ENCODE measurements around the gene CETP. TPM values are rescaled to one million over a fixed set of nuclear protein-coding genes. Genes with fewer than 3 reads are reported as not detected.

The CETP gene
- total RNA-seq, 1 donor from 2014 or later, result not detected

- peaks cover 3% of the 10 kb centered on the region for H3K9me3 ChIP-seq (ENCODE audit: insufficient read depth, low read depth, low read length)
- Mint-ChIP-seq H3K9me3 (ENCODE audit: unreplicated experiment) (peaks cover 5% of the 10 kb centered on the region), H3K4me3 (ENCODE audit: unreplicated experiment) (no peak overlapping the region), H3K27me3 (ENCODE audit: low read depth, unreplicated experiment) (peaks cover 9% of the 10 kb centered on the region), H3K36me3 (ENCODE audit: low read depth, unreplicated experiment) (peaks cover 59% of the 10 kb centered on the region), H3K4me1 (ENCODE audit: low read depth, unreplicated experiment) (peaks cover 5% of the 10 kb centered on the region), H3K27ac (ENCODE audit: unreplicated experiment) (no peak overlapping the region)
- H3K4me3 ChIP-seq (ENCODE audit: insufficient read depth, low read depth, low read length), result no peak overlapping the region
- no peak overlapping the region for H3K4me2 ChIP-seq (ENCODE audit: low read length)
- H2AFZ ChIP-seq (ENCODE audit: low read depth, low read length), result no peak overlapping the region
- H3K79me2 ChIP-seq (ENCODE audit: insufficient read depth, low read length), result no peaks in the 10 kb centered on the region
- H3K36me3 ChIP-seq (ENCODE audit: insufficient read depth, low read length), result peaks cover 13% of the 10 kb centered on the region
- H3K9ac ChIP-seq (ENCODE audit: low read length), result no peak overlapping the region
- no peak for TF ChIP-seq EZH2 (IDR thresholded peaks at IDR 0.05; ENCODE audit: insufficient read depth, low read length)
- TF ChIP-seq CTCF (IDR thresholded peaks at IDR 0.05; ENCODE audit: insufficient read depth, low read depth, low read length), result no peak
- DNase-seq (ENCODE audit: low read depth) (no peak), FAIRE-seq (no peak)
- H3K27me3 ChIP-seq (ENCODE audit: insufficient read depth, low read length), result no peaks in the 10 kb centered on the region
- H3K4me1 ChIP-seq (ENCODE audit: insufficient read depth, low read length), result no peaks in the 10 kb centered on the region
- H3K27ac ChIP-seq (ENCODE audit: low read depth, low read length), result no peak overlapping the region
- no peaks in the 10 kb centered on the region for H4K20me1 ChIP-seq (ENCODE audit: insufficient read depth, low read length)
Measured at GRCh38 chr16:57019746-57020145, 58.0 kb downstream of the CETP start.

DNA sequence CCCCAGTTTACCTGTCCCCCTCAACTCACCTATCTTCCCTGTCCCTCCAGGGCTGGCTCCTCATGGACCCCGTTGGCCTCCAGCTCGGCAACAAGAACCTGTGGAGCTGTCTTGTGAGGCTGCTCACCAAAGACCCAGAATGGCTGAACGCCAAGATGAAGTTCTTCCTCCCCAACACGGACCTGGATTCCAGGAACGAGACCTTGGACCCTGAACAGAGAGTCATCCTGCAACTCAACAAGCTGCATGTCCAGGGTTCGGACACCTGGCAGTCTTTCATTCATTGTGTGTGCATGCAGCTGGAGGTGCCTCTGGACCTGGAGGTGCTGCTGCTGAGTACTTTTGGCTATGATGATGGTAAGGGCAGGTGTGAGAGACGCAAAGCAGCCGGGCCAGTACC, 58.9 kb downstream of the CETP start:
- Mint-ChIP-seq H3K4me1 (ENCODE audit: low read depth, unreplicated experiment) (no peaks in the 10 kb centered on the region), H3K27me3 (ENCODE audit: low read depth, unreplicated experiment) (peaks cover 9% of the 10 kb centered on the region), H3K9me3 (ENCODE audit: unreplicated experiment) (peaks cover 5% of the 10 kb centered on the region), H3K36me3 (ENCODE audit: low read depth, unreplicated experiment) (peaks cover 66% of the 10 kb centered on the region), H3K27ac (ENCODE audit: unreplicated experiment) (no peak overlapping the region), H3K4me3 (ENCODE audit: unreplicated experiment) (no peak overlapping the region)
- H4K20me1 ChIP-seq (ENCODE audit: insufficient read depth, low read length), result no peaks in the 10 kb centered on the region
- peaks cover 13% of the 10 kb centered on the region for H3K36me3 ChIP-seq (ENCODE audit: insufficient read depth, low read length)
- no peak overlapping the region for H3K9ac ChIP-seq (ENCODE audit: low read length)
- FAIRE-seq (no peak), DNase-seq (ENCODE audit: low read depth) (no peak)
- TF ChIP-seq CTCF (IDR thresholded peaks at IDR 0.05; ENCODE audit: insufficient read depth, low read depth, low read length) (no peak), EZH2 (IDR thresholded peaks at IDR 0.05; ENCODE audit: insufficient read depth, low read length) (no peak)
- no peak overlapping the region for H3K4me2 ChIP-seq (ENCODE audit: low read length)
- H3K4me1 ChIP-seq (ENCODE audit: insufficient read depth, low read length), result no peaks in the 10 kb centered on the region
- peaks cover 3% of the 10 kb centered on the region for H3K9me3 ChIP-seq (ENCODE audit: insufficient read depth, low read depth, low read length)
- H3K27ac ChIP-seq (ENCODE audit: low read depth, low read length), result no peak overlapping the region
- no peak overlapping the region for H3K4me3 ChIP-seq (ENCODE audit: insufficient read depth, low read depth, low read length)
- H3K27me3 ChIP-seq (ENCODE audit: insufficient read depth, low read length), result no peaks in the 10 kb centered on the region
- H3K79me2 ChIP-seq (ENCODE audit: insufficient read depth, low read length), result no peaks in the 10 kb centered on the region
- H2AFZ ChIP-seq (ENCODE audit: low read depth, low read length), result no peak overlapping the region

DNA sequence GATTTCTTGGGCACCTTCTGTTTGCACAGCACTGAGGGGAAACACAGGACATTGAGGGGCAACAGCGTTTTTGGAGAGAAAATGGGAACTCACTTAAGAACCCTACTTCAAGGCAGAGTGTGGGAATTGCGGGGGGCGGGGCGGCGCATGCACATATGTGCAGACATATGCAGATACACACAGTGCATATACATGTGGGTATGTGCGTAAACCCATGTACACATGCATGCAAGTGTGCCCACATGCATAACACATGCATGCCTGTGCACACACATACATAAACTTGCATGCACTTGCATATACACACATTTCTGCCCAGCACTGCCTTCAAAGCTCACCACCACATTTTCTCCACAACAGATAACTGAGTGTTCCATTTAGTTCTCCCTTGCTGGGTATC, 60.0 kb downstream of the CETP start:
- TF ChIP-seq EZH2 (IDR thresholded peaks at IDR 0.05; ENCODE audit: insufficient read depth, low read length) (no peak), CTCF (IDR thresholded peaks at IDR 0.05; ENCODE audit: insufficient read depth, low read depth, low read length) (no peak)
- no peak for FAIRE-seq
- peaks cover 66% of the 10 kb centered on the region for H3K36me3 Mint-ChIP-seq (ENCODE audit: low read depth, unreplicated experiment)

More for the DNA sequence above, 60.0 kb downstream of the CETP start:
- H3K4me2 ChIP-seq (ENCODE audit: low read length), result no peak overlapping the region
- Mint-ChIP-seq H3K4me1 (ENCODE audit: low read depth, unreplicated experiment) (no peaks in the 10 kb centered on the region), H3K9me3 (ENCODE audit: unreplicated experiment) (peaks cover 5% of the 10 kb centered on the region), H3K4me3 (ENCODE audit: unreplicated experiment) (no peak overlapping the region), H3K27me3 (ENCODE audit: low read depth, unreplicated experiment) (peaks cover 9% of the 10 kb centered on the region), H3K27ac (ENCODE audit: unreplicated experiment) (no peak overlapping the region)
- H3K36me3 ChIP-seq (ENCODE audit: insufficient read depth, low read length), result peaks cover 13% of the 10 kb centered on the region
- H4K20me1 ChIP-seq (ENCODE audit: insufficient read depth, low read length), result no peaks in the 10 kb centered on the region
- H3K9me3 ChIP-seq (ENCODE audit: insufficient read depth, low read depth, low read length), result peaks cover 3% of the 10 kb centered on the region
- H3K79me2 ChIP-seq (ENCODE audit: insufficient read depth, low read length), result no peaks in the 10 kb centered on the region
- no peak overlapping the region for H3K4me3 ChIP-seq (ENCODE audit: insufficient read depth, low read depth, low read length)
- no peak overlapping the region for H3K27ac ChIP-seq (ENCODE audit: low read depth, low read length)
- no peak overlapping the region for H2AFZ ChIP-seq (ENCODE audit: low read depth, low read length)
- no peaks in the 10 kb centered on the region for H3K4me1 ChIP-seq (ENCODE audit: insufficient read depth, low read length)
- no peaks in the 10 kb centered on the region for H3K27me3 ChIP-seq (ENCODE audit: insufficient read depth, low read length)
- H3K9ac ChIP-seq (ENCODE audit: low read length), result no peak overlapping the region
- DNase-seq (ENCODE audit: low read depth), result no peak

All from astrocyte (in vitro differentiated cells and primary cell).